ENCODE measurements around the gene WWC1. TPM values are rescaled to one million over a fixed set of nuclear protein-coding genes. Genes with fewer than 3 reads are reported as not detected.

Gene WWC1
- polyA plus RNA-seq (ENCODE audit: insufficient read length in 4 of 4), result 10 to 100 TPM; 69.7 to 88.4 (median 83.9) TPM

DNA sequence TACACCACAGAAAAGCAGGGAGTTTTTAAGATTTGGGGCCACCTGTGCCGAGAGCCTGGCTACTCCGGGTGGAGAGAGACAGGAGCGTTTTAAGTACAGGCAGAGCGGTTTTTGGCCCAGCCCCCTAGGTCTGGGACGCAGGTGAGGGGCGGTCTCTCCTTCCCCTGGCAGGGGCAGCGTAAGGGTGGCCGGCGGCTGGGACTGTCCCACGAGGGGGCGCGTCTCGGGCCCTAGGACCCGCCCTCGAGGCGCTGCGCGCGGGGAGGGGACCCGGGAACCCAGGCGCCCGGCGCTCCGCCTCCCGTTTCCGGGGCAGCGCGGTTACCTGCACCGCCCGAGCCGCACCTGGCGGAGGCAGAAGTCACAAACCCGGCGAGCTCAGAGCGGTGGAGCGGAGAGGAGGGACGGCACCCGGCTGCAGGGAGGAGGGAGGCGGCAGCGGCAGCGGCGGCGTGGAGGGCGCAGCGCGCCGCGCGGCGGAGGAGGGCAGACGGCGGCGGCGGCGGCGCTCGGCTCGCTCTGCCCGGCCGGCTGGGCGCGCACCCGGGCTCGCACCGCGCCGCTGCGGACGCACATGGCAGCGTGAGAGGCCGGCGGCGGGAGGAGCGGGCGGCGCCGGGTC is at the start of gene WWC1:
Gene WWC1 (plus strand): TSS at position 304 of the 622 bp plus-strand sequence. CDS start 508 bp downstream, outside the sequence.
- no peak for DNase-seq (ENCODE audit: low read depth in 4 of 4, low spot score in 2 of 4)

DNA sequence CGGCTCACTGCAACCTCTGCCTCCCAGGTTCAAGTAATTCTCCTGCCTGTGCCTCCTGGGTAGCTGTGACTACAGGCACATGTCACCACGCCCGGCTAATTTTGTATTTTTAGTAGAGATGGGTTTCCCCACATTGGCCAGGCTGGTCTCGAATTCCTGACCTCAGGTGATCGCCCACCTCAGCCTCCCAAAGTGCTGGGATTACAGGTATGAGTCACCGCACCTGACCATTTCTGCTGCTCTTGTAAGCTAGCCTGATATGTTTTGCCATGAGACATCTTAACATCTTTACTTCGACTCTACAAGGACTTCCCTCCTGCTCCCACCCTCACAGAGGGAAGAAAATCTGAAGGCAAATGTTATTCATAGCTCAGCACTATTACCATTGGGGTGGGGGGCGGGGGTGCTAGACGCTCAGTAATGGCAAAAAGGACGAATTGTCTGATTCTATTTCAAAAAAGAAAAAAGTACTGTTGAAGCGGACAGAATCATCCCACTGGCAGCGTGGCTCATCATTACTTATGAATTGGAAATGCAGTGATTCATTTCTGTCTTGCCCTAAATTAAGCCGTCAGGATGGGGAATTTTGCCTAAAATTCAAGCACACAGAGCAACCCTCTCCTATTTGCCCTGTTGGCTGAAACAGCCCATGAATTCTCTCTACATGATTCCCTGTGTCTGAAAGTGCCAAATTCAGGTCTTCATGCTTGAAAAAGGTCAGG is 46.4 kb upstream of the WWC1 start:
- DNase-seq (ENCODE audit: low read depth in 4 of 4, low spot score in 2 of 4), result no peak

DNA sequence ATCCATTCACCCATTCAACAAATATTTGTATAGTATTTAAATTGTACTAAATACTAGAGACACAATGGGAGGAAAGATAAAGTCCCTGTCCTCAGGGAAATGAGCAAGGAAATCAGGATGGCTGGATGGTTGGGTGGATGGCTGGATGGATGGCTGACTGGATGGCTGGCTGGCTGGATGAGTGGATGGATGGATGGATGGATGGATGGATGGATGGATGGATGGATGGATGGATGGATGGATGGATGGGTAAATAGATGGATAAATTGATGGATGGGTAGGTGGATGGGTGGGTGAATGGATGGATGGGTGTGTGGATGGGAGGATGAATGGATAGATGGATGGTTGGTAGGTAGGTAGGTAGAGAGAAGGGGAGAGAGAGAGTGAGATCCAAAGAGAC is 41.5 kb upstream of the WWC1 start:
- no peak for DNase-seq (ENCODE audit: low read depth in 4 of 4, low spot score in 2 of 4)

DNA sequence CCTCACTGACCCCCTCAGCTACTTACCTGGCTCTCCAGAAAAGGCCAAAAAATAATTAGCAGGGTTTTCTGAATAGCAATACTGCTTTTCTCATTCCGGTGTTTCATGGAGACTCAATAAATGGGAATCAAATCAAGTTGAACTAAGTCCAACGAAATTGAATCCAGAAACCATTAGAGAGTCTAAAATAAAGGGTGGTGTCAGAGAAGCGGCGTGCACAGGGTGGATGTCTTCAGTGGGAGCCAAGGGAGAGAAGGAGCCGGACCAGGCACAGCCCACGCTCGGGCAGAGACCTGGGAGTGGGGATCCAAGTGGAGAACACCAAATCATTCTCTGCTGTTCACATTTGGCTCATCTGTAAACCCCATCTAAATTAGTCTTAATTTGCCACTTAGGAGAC is 40.2 kb upstream of the WWC1 start:
- no peak for DNase-seq (ENCODE audit: low read depth in 4 of 4, low spot score in 2 of 4)

DNA sequence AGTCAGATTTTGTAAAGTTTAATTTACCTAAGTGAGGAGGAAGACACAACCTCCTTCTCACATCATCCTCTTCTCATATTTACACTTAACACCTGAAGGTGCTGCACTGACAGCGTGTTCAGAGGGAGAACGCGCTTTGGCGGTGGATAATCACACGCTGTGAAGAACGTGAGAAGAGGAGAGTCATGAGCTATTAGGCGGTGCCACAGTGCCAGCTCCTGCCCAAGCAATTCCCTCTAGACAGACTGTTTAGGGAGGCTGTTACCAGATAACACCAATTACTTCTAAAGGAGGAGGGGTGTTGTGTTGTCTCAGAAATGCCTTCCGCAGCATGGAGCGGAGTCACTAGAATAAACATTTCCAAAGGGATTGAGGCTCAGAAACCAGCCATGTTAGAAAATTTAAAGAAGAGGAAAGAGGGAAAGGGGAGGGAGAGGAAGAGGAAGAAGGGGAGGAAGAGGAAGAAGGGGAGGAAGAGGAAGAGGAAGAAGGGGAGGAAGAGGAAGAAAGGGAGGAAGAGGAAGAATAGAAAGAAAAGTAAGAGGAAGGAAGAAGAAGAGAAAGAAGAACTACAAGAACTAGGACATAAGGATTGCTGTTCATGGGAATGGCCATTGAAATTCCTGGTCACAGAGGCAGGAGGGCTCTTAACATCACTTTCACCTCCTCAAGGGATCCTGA is 37.3 kb upstream of the WWC1 start:
- no peak for DNase-seq (ENCODE audit: low read depth in 4 of 4, low spot score in 2 of 4)

DNA sequence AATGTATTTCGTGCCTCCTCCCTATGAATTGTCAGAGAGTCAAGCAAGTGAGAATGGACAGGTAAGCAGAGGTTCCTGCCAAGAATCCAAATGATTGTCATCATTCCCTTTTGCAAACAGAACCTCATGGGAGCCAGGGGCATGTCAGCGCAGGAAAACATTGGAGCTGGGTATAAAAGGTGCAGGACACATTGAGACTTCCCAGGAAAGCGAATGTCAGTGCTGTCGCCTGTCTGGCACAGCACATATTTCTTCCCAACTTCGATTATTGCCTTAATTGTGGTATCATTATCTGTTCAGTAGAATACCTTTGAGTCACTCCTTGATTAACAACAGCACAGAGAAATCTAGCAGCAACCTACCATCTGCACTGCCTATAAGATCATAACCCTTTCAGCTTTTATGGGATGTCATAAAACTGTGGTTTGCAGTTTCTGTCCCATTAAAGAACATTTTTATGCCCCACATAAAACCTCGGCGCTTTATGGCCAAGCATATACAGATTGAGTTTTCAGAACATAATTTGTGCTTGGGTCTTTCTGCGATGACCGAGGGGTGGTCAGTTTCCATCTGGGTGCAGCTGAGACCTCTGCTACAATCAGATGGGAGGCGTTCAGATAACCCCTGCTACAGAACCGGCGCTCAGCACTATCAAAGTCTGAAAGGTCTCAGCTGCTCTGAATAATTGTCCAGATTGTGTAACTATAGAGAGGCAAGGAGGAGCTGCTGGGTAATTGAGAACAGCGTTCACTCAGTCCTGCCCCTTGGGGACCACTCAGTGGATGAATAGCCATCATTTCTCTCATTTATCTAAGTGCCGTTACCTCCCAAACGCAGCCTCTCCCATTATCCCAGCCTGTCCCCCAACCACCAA is 30.9 kb upstream of the WWC1 start:
- peak in 3 of 4 donors; percentile 46 to 60 (median 54) for DNase-seq (ENCODE audit: low read depth in 4 of 4, low spot score in 2 of 4)

DNA sequence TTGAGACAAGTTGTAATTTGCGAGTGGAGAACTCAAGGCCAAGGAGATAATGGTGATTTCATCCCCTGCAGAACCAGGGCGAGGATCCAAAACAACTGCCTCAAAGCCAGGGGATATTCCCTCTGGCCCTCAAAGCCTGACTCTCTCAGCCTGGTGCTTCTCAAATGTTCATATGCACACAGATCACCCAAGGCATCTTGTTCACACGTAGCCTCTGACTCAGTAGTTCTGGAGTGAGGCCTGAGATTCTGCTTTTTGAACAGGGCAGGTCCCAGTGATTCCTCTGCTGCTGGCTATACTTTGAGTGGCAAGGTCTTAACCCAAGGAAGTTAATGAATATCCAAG is 30.2 kb upstream of the WWC1 start:
- no peak for DNase-seq (ENCODE audit: low read depth in 4 of 4, low spot score in 2 of 4)

DNA sequence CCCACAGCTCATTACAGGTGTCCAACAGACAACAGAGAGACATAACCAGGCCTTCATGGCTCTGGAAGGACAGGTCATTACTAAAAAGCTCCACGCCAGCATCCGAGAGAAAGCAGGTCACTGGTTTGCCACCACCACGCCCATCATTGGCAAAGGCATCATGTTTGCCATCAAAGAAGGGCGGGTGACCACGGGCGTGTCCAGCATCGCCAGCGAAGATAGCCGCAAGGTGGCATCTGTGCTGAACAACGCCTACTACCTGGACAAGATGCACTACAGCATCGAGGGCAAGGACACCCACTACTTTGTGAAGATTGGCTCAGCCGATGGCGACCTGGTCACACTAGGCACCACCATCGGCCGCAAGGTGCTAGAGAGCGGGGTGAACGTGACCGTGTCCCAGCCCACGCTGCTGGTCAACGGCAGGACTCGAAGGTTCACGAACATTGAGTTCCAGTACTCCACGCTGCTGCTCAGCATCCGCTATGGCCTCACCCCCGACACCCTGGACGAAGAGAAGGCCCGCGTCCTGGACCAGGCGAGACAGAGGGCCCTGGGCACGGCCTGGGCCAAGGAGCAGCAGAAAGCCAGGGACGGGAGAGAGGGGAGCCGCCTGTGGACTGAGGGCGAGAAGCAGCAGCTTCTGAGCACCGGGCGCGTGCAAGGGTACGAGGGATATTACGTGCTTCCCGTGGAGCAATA is 29.3 kb upstream of the WWC1 start:
- DNase-seq (ENCODE audit: low read depth in 4 of 4, low spot score in 2 of 4), result no peak

DNA sequence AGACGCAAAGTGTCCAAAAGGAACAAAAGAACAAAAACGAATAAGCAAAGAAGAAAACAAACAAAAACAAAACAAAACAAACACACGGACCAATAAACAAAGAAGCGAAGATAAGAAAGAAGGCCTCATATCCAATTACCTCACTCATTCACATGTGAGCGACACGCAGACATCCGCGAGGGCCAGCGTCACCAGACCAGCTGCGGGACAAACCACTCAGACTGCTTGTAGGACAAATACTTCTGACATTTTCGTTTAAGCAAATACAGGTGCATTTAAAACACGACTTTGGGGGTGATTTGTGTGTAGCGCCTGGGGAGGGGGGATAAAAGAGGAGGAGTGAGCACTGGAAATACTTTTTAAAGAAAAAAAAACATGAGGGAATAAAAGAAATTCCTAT is 28.3 kb upstream of the WWC1 start:
- DNase-seq (ENCODE audit: low read depth in 4 of 4, low spot score in 2 of 4), result no peak

DNA sequence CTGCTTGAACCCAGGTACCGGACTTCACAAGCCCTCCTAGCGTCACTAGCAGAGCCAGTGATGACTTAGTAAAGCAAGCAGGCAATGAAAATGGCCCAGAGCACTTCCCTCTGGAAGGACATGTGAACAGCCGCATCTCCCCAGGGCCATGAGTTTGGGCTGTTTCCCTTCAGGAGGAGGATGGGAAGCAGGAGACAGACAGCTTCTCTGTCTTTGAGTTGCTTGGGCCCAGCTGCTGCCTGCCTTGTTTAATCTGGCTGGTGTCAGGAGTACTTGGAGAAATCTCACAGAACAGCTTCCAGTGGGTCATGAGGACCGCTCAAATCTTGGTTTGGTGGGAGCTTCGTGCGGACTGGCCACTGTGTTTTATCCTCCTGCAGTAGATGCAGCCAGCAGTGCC is 25.4 kb upstream of the WWC1 start:
- no peak for DNase-seq (ENCODE audit: low read depth in 4 of 4, low spot score in 2 of 4)

DNA sequence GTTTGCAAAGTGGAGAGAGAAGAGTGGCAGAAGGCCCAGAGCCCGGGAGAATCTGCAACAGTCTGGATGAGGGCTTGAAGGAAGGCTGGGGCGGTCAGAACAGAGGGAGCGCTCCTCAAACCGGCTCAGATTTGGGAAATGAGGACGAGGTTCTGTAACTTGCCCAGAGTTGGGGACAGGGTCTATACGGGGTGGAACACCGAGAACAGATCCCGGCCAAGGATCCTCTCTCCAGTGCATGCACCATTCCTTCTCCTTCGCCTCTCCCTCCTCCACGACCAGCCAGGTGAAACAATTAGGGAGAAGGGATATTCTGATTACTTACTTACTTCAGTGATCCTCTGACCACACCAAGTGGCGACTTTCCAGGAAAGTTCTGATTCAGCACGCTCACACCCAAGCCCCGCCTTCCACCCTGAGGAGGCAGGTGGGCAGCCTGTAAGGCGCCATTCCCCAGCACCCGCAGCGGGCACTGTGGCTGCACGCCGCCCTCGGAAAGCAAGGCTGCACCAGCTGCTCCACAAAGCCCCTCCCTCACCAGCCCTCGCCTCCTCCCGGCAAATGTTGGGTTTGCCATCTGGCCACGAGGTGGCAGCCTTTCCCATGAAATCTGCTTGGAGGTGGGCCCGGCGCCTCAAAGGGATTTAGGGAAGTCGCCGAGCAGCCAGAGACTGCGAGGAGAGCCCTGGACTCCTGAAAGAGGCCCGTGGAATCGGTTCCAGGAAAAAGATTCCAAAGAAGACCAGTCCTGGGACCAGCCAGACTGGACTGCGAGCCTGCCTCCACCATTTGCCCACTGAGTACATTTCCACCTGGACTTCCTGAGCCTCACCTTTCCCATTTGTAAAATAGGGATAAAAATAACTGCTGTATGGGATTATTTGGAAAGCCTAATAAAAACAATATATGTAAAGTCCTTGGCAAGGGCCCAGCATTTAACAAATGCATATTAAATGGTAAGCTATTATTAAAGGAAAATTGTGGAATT is 22.2 kb upstream of the WWC1 start:
- DNase-seq (ENCODE audit: low read depth in 4 of 4, low spot score in 2 of 4), result peak in 2 of 4 donors; percentile 88 to 93

DNA sequence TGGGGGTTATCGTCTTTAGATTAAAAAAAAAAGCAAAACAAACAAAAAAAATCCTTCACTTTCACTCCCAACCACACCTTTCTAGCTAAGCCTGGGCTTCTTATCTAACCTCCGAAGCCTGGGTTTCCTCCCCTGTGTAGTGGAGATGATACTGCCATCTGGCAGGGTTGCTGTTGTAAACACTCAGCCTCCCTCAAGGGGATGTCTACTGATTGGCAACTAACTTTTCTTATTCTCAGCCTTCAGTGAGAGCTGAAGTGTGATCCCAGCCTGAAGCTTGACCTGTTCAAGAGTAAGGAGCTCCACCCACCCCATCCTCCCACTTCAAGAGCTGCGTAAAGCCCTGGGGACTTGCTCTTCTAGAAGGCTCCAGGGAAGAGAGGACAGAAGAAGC is 21.5 kb upstream of the WWC1 start:
- no peak for DNase-seq (ENCODE audit: low read depth in 4 of 4, low spot score in 2 of 4)

DNA sequence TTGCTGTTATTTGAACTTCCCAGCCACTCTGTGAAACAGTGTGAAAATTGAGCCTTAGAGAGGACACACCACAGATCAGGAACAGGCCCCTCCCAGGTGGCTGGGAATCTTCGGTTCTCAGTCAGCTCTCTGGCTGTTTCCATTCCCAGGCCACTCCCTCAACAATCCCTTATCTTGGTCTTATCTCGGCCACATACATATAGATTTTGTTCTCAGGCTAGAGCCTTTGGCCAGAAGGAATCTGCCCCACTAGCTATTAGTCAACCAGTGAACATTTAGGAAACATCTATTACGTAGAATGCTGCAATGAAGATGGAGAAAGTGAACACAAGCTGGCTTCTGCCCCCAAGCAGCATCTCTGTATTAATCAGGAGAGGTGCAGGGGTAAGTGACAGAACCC is 21.0 kb upstream of the WWC1 start:
- DNase-seq (ENCODE audit: low read depth in 4 of 4, low spot score in 2 of 4), result no peak

DNA sequence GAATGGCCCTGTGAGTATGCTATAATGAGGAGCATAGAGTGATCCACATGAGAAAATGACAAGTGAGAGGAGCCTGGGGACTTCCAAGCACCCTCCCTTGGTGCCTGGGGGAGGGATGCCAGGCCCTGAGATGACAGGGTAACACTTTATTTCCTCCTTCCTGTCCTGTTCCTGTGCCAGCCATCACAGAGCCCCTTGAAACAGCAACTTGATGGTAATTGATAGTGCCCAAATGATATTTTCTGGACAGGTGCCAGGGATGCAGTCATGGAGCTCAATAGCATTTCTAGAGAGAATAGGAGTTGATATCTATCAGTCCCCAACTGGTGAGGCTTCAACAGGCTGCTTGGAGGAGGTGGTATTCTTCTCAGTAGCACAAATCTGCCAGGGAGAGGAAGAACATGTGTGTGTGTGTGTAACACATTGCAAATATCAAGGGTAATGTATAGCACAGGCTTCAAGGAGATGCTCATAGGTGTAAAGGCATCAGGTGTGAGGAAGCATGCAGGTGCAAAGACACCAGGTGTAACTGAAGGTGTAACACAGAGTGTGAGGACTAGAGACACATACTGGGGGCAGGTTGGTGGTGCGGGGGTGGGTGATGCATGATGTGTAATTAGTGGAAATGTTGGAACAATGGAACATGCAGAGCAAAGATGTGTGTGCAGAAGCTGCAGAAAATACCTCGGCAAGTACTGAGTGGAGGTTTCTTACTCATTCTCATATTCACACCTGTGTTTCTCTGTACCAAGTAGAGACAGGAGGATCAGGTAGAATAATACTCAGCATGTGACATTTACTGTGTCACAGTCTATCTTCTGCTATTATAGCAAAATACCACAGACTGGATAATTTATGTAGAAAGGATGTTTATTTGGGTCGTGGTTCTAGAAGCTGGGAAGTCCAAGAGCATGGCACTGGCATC is 18.1 kb upstream of the WWC1 start:
- no peak for DNase-seq (ENCODE audit: low read depth in 4 of 4, low spot score in 2 of 4)

DNA sequence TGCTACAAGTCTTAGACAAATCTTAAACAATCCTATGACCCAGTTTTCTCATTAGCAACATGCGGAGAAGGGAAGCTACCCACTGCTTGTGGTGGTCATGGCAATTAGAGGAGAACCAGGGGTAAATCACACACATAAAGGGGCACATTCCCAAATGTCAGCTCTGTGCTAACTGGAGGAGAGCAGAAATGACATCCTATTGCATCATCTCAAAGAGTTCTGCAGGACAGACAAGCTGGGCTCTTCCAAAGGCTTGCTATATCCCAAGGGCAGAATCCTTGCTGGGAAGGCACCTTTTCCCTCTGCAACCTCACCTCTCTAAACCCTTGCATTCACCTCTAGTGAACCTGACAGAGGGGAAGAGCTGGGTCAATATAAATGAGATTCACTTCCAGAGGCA is 17.0 kb upstream of the WWC1 start:
- no peak for DNase-seq (ENCODE audit: low read depth in 4 of 4, low spot score in 2 of 4)

DNA sequence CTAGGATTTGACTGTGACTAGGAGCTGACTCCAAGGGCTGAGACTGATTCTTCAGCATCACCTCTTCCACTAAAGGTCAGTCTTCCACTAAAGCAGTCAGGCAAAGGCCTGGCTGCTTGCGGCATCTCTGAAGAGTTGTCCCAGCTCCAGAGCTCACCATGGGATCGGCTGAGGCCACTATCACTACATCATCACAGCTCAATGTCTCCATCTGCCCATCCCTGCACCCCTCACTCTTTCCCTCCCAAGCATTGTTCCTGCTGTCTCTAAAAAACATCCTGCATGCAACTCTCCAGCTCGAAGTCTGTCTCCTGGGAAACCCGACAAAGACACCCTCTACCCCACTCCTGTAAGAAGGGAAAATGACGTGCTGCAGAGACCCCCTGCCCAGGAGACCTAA is 15.5 kb upstream of the WWC1 start:
- no peak for DNase-seq (ENCODE audit: low read depth in 4 of 4, low spot score in 2 of 4)

DNA sequence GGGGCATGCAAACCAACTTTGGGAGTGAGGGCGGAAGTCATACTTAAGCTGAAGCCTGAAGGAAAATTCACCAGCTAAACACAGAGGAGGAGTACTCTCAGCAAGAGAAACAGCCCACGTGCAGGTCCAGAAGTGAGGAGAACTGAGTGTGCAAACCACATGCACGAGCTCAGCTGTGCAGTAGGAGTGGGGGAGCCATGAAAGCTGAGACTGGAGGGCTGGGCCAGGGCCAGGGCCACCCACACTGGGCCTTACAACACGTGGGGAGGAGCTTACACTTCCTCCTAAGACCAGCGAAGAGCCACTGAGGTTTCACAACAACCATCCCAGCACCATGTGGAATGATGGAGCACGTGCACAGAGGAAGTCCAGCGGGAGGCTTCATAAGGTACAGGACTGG is 9.3 kb upstream of the WWC1 start:
- no peak for DNase-seq (ENCODE audit: low read depth in 4 of 4, low spot score in 2 of 4)

DNA sequence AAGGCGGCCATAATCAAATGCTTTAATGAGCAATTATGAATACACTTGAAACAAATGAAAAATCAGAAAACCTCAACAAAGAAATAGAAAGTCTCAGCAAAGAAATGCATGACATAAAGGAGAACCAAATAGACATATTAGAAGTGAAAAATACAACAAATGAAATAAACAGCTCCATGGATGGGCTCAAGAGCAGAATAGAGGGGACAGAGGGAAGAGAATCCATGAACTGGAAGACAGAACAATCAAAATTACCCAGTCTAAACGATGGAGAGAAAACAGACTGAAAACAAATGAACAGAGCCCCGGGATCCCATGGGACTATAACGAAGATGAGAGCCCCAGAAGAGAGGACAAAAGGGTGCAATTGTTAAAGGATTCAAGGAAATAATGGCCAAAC is 6.6 kb upstream of the WWC1 start:
- no peak for DNase-seq (ENCODE audit: low read depth in 4 of 4, low spot score in 2 of 4)
